Lower leg skin (tissue), 3 donors: ENCODE measurements around the gene RPH3AL.

Experiments used
- CTCF ChIP-seq, 3 donors: fragments of 450-650 bp; IDR thresholded peaks; one replicate each; pipeline ENCODE4 v1.5.1; 2016; ENCODE audit warnings: antibody characterized with exemption in 3 of 3, mild to moderate bottlenecking in 3 of 3, moderate library complexity in 2 of 3
- POLR2A ChIP-seq, 2 donors: fragments of 450-650 bp; IDR thresholded peaks; one replicate each; pipeline ENCODE4 v1.6.1; 2016 to 2017; ENCODE audit warnings: antibody characterized with exemption in 2 of 2, mild to moderate bottlenecking in 1 of 2, moderate library complexity in 1 of 2

GRCh38 chr17:269616-270514, 82.7 kb downstream of the RPH3AL start:
- TF ChIP-seq CTCF (IDR thresholded peaks at IDR 0.05) (no peak), POLR2A (IDR thresholded peaks at IDR 0.05) (no peak)
